Endothelial cell (in vitro differentiated cells): Measurements from ENCODE around the gene CUL5. TPM values are rescaled to one million over a fixed set of nuclear protein-coding genes. Genes with fewer than 3 reads are reported as not detected.

Experiments used
- DNase-seq: peaks from one replicate; pipeline ENCODE4 v3.0.0; 2021; ENCODE audit warnings: low spot score
- H3K27ac Mint-ChIP-seq: one replicate; pipeline ENCODE4 v1.8.0; 2021; ENCODE audit warnings: mixed read lengths, inconsistent platforms; ENCODE audit not compliant: unreplicated experiment
- H3K27me3 Mint-ChIP-seq: one replicate; pipeline ENCODE4 v1.8.0; 2021; ENCODE audit warnings: mild to moderate bottlenecking, moderate library complexity, mixed read lengths, inconsistent platforms; ENCODE audit not compliant: unreplicated experiment
- H3K36me3 Mint-ChIP-seq: one replicate; pipeline ENCODE4 v1.8.0; 2021; ENCODE audit warnings: mild to moderate bottlenecking, low read depth, mixed read lengths, inconsistent platforms; ENCODE audit not compliant: unreplicated experiment
- H3K4me1 Mint-ChIP-seq: one replicate; pipeline ENCODE4 v1.8.0; 2021; ENCODE audit warnings: mild to moderate bottlenecking, mixed read lengths, inconsistent platforms; ENCODE audit not compliant: unreplicated experiment
- H3K4me3 Mint-ChIP-seq: one replicate; pipeline ENCODE4 v1.8.0; 2021; ENCODE audit warnings: mild to moderate bottlenecking, mixed read lengths, inconsistent platforms; ENCODE audit not compliant: unreplicated experiment
- H3K9me3 Mint-ChIP-seq: one replicate; pipeline ENCODE4 v1.8.0; 2021; ENCODE audit warnings: mixed read lengths, inconsistent platforms; ENCODE audit not compliant: unreplicated experiment
- CTCF ChIP-seq: fragments of 200-600 bp; sonication (generic); IDR thresholded peaks from one replicate; pipeline ENCODE4 v1.5.0; 2021; ENCODE audit warnings: antibody characterized with exemption; ENCODE audit not compliant: unreplicated experiment
- total RNA-seq: library from RNA; stranded (reverse); fragmentation: NEBNext Ultra II Directional; extraction: Animal tissue kit (Norgen Biotek cat#: 25700); gene quantifications from one replicate; pipeline ENCODE4 v1.2.1, GENCODE V29; 2021; ENCODE audit not compliant: unreplicated experiment

Gene CUL5
- total RNA-seq, 1 donor from 2014 or later, result 38.9 TPM

GRCh38 chr11:107996006-107996776 lies 12.5 kb upstream of the CUL5 start:
- TF ChIP-seq CTCF, result no peak
- no peaks in the 10 kb centered on the region for H3K9me3 Mint-ChIP-seq
- no peak overlapping the region for H3K27ac Mint-ChIP-seq
- H3K36me3 Mint-ChIP-seq, result no peaks in the 10 kb centered on the region
- no peaks in the 10 kb centered on the region for H3K4me1 Mint-ChIP-seq
- H3K27me3 Mint-ChIP-seq, result peaks cover 2% of the 10 kb centered on the region
- H3K4me3 Mint-ChIP-seq, result no peak overlapping the region
- no peak for DNase-seq

- H3K27me3 Mint-ChIP-seq, result peaks cover 2% of the 10 kb centered on the region
- no peaks in the 10 kb centered on the region for H3K9me3 Mint-ChIP-seq
- no peak overlapping the region for H3K4me3 Mint-ChIP-seq
- no peaks in the 10 kb centered on the region for H3K36me3 Mint-ChIP-seq
- no peak overlapping the region for H3K27ac Mint-ChIP-seq
- no peaks in the 10 kb centered on the region for H3K4me1 Mint-ChIP-seq
- TF ChIP-seq CTCF, result no peak
- no peak for DNase-seq
Observed at GRCh38 chr11:107998761-107999160, 9.9 kb upstream of the CUL5 start.

- H3K4me1 Mint-ChIP-seq, result no peaks in the 10 kb centered on the region
- no peak overlapping the region for H3K27ac Mint-ChIP-seq
- H3K27me3 Mint-ChIP-seq, result peaks cover 2% of the 10 kb centered on the region
- no peaks in the 10 kb centered on the region for H3K9me3 Mint-ChIP-seq
- TF ChIP-seq CTCF, result peak; percentile 72
- peak; percentile 70 for DNase-seq
- H3K4me3 Mint-ChIP-seq, result no peak overlapping the region
- no peaks in the 10 kb centered on the region for H3K36me3 Mint-ChIP-seq
Observed at GRCh38 chr11:107999759-108000455, 8.8 kb upstream of the CUL5 start.

GRCh38 chr11:108002476-108002875 lies 6.2 kb upstream of the CUL5 start:
- DNase-seq, result no peak
- Mint-ChIP-seq H3K36me3 (no peaks in the 10 kb centered on the region), H3K9me3 (no peaks in the 10 kb centered on the region), H3K4me1 (no peaks in the 10 kb centered on the region), H3K27me3 (no peaks in the 10 kb centered on the region), H3K27ac (no peak overlapping the region), H3K4me3 (no peak overlapping the region)
- no peak for TF ChIP-seq CTCF

GRCh38 chr11:108003623-108004022 lies 5.1 kb upstream of the CUL5 start:
- no peaks in the 10 kb centered on the region for H3K4me1 Mint-ChIP-seq
- no peaks in the 10 kb centered on the region for H3K36me3 Mint-ChIP-seq
- TF ChIP-seq CTCF, result no peak
- no peaks in the 10 kb centered on the region for H3K9me3 Mint-ChIP-seq
- no peak for DNase-seq
- H3K4me3 Mint-ChIP-seq, result no peak overlapping the region
- H3K27ac Mint-ChIP-seq, result no peak overlapping the region
- H3K27me3 Mint-ChIP-seq, result peaks cover 2% of the 10 kb centered on the region
